ENCODE data around the gene TMEM108.

GRCh38 chr3:133301731-133302130, 263.5 kb downstream of the TMEM108 start:
- TF ChIP-seq CTCF (IDR thresholded peaks at IDR 0.05; ENCODE audit: low read length): no peak
- no peak for TF ChIP-seq EZH2 (IDR thresholded peaks at IDR 0.05; ENCODE audit: borderline replicate concordance, low read length)

Measured in OCI-LY1 (cell line).